HepG2 (cell line): ENCODE results near the gene NLRP6. TPM values are rescaled to one million over a fixed set of nuclear protein-coding genes. Genes with fewer than 3 reads are reported as not detected.
"Not testable (repeated sequence)": the region's sequence is repeated elsewhere in the genome, so short reads cannot be mapped to it uniquely, and the experiment has no call there.

Source experiments
- DRAP1 ChIP-seq: IDR thresholded peaks from 2 replicates; pipeline ENCODE4 v1.6.1; 2016; ENCODE audit warnings: missing genetic modification reagents, missing compliant biosample characterization
- ERF ChIP-seq: IDR thresholded peaks from 2 replicates; pipeline ENCODE4 v1.6.1; 2018; ENCODE audit warnings: missing biosample characterization, missing genetic modification reagents
- ETV5 ChIP-seq: IDR thresholded peaks from 2 replicates; pipeline ENCODE4 v1.6.1; 2018; ENCODE audit warnings: missing biosample characterization, missing genetic modification reagents, inconsistent platforms, borderline replicate concordance
- ETV6 ChIP-seq: sonication (generic); formaldehyde crosslinking; conservative IDR thresholded peaks from 2 replicates; pipeline ENCODE4 v1.4.0; 2020; ENCODE audit warnings: missing genetic modification reagents
- FOXA1 ChIP-seq, 2 experiments: fragments of 450-650 bp in 1 of 2; sonication (generic) in 1 of 2; formaldehyde crosslinking in 1 of 2; IDR thresholded peaks; 2 replicates each; pipeline versions ENCODE4 v1.4.0 to v1.6.1; 2016 to 2020; ENCODE audit warnings: missing genetic modification reagents in 1 of 2
- FOXA3 ChIP-seq: IDR thresholded peaks from 2 replicates; pipeline ENCODE4 v1.6.1; 2016; ENCODE audit warnings: missing genetic modification reagents, missing compliant biosample characterization
- GABPB1 ChIP-seq: IDR thresholded peaks from 2 replicates; pipeline ENCODE4 v1.6.1; 2016; ENCODE audit warnings: mild to moderate bottlenecking, missing genetic modification reagents, moderate library complexity, missing compliant biosample characterization
- GATAD1 ChIP-seq: IDR thresholded peaks from 2 replicates; pipeline ENCODE4 v1.6.1; 2016; ENCODE audit warnings: missing genetic modification reagents, missing compliant biosample characterization
- HOXA3 ChIP-seq: sonication (generic); formaldehyde crosslinking; IDR thresholded peaks from 2 replicates; pipeline ENCODE4 v1.5.0; 2020; ENCODE audit warnings: missing genetic modification reagents
- LCORL ChIP-seq, 2 experiments: fragments of 450-650 bp in 1 of 2; sonication (generic) in 1 of 2; formaldehyde crosslinking in 1 of 2; IDR thresholded peaks; 2 replicates each; pipeline versions ENCODE4 v1.5.0 to v1.6.1; 2017 to 2020; ENCODE audit warnings: antibody characterized with exemption in 1 of 2, missing genetic modification reagents in 1 of 2
- MED1 ChIP-seq: sonication (generic); formaldehyde crosslinking; IDR thresholded peaks from 2 replicates; pipeline ENCODE4 v1.4.0; 2020; ENCODE audit warnings: missing genetic modification reagents
- POLR2AphosphoS5 ChIP-seq: IDR thresholded peaks from 2 replicates; pipeline ENCODE4 v1.6.1; 2012; ENCODE audit warnings: low read depth, low read length
- RXRB ChIP-seq: IDR thresholded peaks from 2 replicates; pipeline ENCODE4 v1.6.1; 2016; ENCODE audit warnings: borderline replicate concordance, missing genetic modification reagents, missing compliant biosample characterization
- SALL1 ChIP-seq: sonication (generic); formaldehyde crosslinking; IDR thresholded peaks from 2 replicates; pipeline ENCODE4 v1.8.0; 2022; ENCODE audit warnings: mild to moderate bottlenecking, missing genetic modification reagents
- SAP130 ChIP-seq: IDR thresholded peaks from 2 replicates; pipeline ENCODE4 v1.6.1; 2016; ENCODE audit warnings: low read depth
- SIX4 ChIP-seq: sonication (generic); formaldehyde crosslinking; IDR thresholded peaks from 2 replicates; pipeline ENCODE4 v1.4.0; 2020; ENCODE audit warnings: missing genetic modification reagents
- TAF1 ChIP-seq: sonication (generic); formaldehyde crosslinking; IDR thresholded peaks from 2 replicates; pipeline ENCODE4 v1.4.0; 2020; ENCODE audit warnings: missing genetic modification reagents
- TBX2 ChIP-seq: sonication (generic); formaldehyde crosslinking; IDR thresholded peaks from 2 replicates; pipeline ENCODE4 v1.5.0; 2020; ENCODE audit warnings: missing genetic modification reagents, mild to moderate bottlenecking, borderline replicate concordance
- TEAD3 ChIP-seq: optimal IDR thresholded peaks from 2 replicates; pipeline ENCODE3; 2016; ENCODE audit warnings: borderline replicate concordance
- THAP11 ChIP-seq: IDR thresholded peaks from 2 replicates; pipeline ENCODE4 v1.6.1; 2016; ENCODE audit warnings: missing biosample characterization, missing genetic modification reagents
- ZFX ChIP-seq: sonication (generic); formaldehyde crosslinking; IDR thresholded peaks from 2 replicates; pipeline ENCODE4 v1.4.0; 2020; ENCODE audit warnings: mild to moderate bottlenecking, low read depth, missing genetic modification reagents, moderate library complexity
- ZNF350 ChIP-seq: sonication (generic); formaldehyde crosslinking; IDR thresholded peaks from 2 replicates; pipeline ENCODE4 v1.4.0; 2020; ENCODE audit warnings: mild to moderate bottlenecking, low read depth, missing genetic modification reagents, borderline replicate concordance
- ZNF687 ChIP-seq: sonication (generic); formaldehyde crosslinking; IDR thresholded peaks from 2 replicates; pipeline ENCODE4 v1.5.1; 2020; ENCODE audit warnings: mild to moderate bottlenecking, missing genetic modification reagents, moderate library complexity
- polyA plus RNA-seq, 8 experiments: library from polyadenylated mRNA; depleted of rRNA in 3 of 8; stranded (reverse) in 7 of 8; unstranded in 1 of 8; fragments of >200 nt; fragmentation: Illumina TruSeq in 4 of 8; extraction: Trizol in 4 of 8; gene quantifications; 2 replicates each; pipeline versions ENCODE4 v1.2.1 to v1.2.3, GENCODE V29; 2011 to 2016; ENCODE audit warnings: low read depth in 4 of 8, missing spikeins in 1 of 8, mixed read lengths in 1 of 8; ENCODE audit not compliant: insufficient read depth in 1 of 8
- total RNA-seq, 5 experiments: library from RNA; depleted of rRNA; stranded (reverse); fragments of >200 nt; fragmentation: Illumina TruSeq; extraction: Trizol; gene quantifications; 2 replicates each; pipeline ENCODE4 v1.2.3, GENCODE V29; 2016; ENCODE audit warnings: low read depth in 1 of 5
- TF ChIP-seq, protein P1 (sequence below): sonication (generic); IDR thresholded peaks from 2 replicates; pipeline ENCODE4 v1.6.1; 2016; ENCODE audit warnings: low read depth, borderline replicate concordance

The NLRP6 gene
- total and polyA plus RNA-seq, 2 of the 13 experiments (the other 11 are each of a cell fraction or from before 2014, with no cell fraction given) = not detected

- TF ChIP-seq, protein P1, sequence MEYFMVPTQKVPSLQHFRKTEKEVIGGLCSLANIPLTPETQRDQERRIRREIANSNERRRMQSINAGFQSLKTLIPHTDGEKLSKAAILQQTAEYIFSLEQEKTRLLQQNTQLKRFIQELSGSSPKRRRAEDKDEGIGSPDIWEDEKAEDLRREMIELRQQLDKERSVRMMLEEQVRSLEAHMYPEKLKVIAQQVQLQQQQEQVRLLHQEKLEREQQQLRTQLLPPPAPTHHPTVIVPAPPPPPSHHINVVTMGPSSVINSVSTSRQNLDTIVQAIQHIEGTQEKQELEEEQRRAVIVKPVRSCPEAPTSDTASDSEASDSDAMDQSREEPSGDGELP = peak; percentile 11; the same call in 1 of the 2 replicates
- TF ChIP-seq GABPB1 (CRISPR knock-in tag) (peak; percentile 51), ERF (CRISPR knock-in tag) (0 out of 2 replicates have a peak, but pooled peaks have one; percentile 28), MED1 (CRISPR knock-in tag) (peak; percentile 52; the same call in 1 of the 2 replicates), FOXA3 (CRISPR knock-in tag) (peak; percentile 48), TAF1 (peak; percentile 40; the same call in 1 of the 2 replicates), TEAD3 (peak; percentile 77), FOXA1 (CRISPR knock-in tag; IDR thresholded peaks at IDR 0.05) (peak; percentile 59; the same call in 1 of the 2 replicates), LCORL (CRISPR knock-in tag; IDR thresholded peaks at IDR 0.05) (0 out of 2 replicates have a peak, but pooled peaks have one; percentile 31), ZNF687 (CRISPR knock-in tag) (peak; percentile 70), ZNF350 (CRISPR knock-in tag) (0 out of 2 replicates have a peak, but pooled peaks have one; percentile 22), SALL1 (CRISPR knock-in tag) (peak; percentile 37; the same call in 1 of the 2 replicates), HOXA3 (CRISPR knock-in tag) (peak; percentile 15; the same call in 1 of the 2 replicates), SIX4 (CRISPR knock-in tag) (peak; percentile 80), SAP130 (CRISPR knock-in tag) (peak; percentile 85), POLR2AphosphoS5 (peak; percentile 32; the same call in 1 of the 2 replicates), TBX2 (CRISPR knock-in tag) (0 out of 2 replicates have a peak, but pooled peaks have one; percentile 28), ETV5 (CRISPR knock-in tag) (peak; percentile 37; the same call in 1 of the 2 replicates), GATAD1 (CRISPR knock-in tag) (peak; percentile 30; the same call in 1 of the 2 replicates), THAP11 (CRISPR knock-in tag) (peak; percentile 40; the same call in 1 of the 2 replicates), RXRB (CRISPR knock-in tag) (peak; percentile 45; the same call in 1 of the 2 replicates), DRAP1 (CRISPR knock-in tag) (peak; percentile 47; the same call in 1 of the 2 replicates), ZFX (CRISPR knock-in tag) (peak; percentile 37; the same call in 1 of the 2 replicates), ETV6 (peak; percentile 46; the same call in 1 of the 2 replicates)
- TF ChIP-seq FOXA1, LCORL (IDR thresholded peaks at IDR 0.05): not testable (repeated sequence)
These were observed 29.8 kb downstream of the NLRP6 start, which contains the start of gene IFITM2 (continued) for GRCh38 chr11:307766-308708.
